HS-27A (cell line): ENCODE measurements around the gene RPL10A.

Experiments used
- DNase-seq: peaks from one replicate; pipeline ENCODE4 v3.0.0-alpha.2; 2012; ENCODE audit warnings: low read depth, missing footprints

RPL10A gene

DNA sequence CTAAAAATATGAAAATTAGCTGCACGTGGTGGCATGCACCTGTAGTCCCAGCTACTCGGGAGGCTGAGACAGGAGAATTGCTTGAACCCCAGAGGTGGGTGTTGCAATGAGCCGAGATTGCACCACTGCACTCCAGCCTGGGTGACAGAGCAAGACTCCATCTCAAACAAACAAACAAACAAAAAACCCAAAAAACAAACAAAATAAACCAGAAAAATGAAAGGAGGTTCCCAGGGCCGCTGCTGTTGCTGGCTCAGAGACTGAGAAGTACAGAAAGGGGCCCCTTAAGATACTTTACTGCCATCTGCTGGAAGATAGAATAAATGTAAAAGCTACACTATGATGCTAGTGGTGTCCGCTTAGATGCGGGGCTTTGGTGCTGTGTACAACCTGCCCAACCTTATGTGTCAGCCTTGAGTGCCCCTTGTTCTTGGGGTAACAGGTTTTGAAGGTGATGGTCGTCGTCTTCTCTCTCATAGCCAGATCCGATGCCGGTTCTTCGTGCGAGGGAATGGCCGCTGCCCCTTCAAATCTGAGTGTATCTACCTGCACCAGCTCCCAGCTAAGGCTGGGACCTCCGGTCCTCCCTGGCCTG, 18.8 kb upstream of the RPL10A start:
- no peak for DNase-seq

DNA sequence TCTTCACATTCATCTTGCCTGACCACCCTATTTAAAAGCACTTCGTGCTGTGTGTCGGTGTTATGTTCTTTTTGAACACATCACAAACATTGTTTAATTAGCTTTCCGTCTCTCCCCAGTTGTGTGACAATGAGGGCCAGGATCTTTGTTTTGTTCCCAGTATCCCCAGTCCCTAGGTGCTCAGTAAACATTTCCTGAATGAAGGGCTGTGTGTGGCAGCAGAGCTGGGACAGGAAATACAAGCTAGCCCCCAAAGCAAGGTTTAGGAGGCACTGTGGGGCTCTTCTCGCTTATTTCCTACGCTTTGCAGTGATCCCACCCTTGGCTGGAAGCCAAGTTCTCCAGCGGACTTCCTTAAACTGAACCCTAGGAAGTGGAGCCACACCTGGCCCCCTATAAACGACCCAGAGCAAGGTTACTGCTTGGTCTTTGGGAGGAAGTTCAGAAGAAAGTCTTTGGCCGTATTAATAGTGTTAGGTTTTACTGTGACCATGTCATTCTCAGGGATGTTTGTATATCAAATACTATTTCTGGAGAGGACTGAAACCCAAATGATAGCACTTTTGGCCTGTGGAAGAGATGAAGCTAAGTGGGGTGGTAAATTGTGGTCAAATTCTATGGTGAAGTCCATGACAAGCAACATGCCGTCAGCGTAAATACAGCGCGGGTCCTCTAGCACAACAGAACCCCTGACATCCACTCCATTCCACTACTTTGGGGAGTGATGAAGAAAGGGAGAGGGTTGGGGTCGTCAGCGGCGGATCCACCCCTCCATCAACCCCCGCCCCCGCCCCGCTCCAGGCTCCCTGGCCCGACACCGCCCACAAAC, 16.6 kb upstream of the RPL10A start:
- DNase-seq, result no peak

DNA sequence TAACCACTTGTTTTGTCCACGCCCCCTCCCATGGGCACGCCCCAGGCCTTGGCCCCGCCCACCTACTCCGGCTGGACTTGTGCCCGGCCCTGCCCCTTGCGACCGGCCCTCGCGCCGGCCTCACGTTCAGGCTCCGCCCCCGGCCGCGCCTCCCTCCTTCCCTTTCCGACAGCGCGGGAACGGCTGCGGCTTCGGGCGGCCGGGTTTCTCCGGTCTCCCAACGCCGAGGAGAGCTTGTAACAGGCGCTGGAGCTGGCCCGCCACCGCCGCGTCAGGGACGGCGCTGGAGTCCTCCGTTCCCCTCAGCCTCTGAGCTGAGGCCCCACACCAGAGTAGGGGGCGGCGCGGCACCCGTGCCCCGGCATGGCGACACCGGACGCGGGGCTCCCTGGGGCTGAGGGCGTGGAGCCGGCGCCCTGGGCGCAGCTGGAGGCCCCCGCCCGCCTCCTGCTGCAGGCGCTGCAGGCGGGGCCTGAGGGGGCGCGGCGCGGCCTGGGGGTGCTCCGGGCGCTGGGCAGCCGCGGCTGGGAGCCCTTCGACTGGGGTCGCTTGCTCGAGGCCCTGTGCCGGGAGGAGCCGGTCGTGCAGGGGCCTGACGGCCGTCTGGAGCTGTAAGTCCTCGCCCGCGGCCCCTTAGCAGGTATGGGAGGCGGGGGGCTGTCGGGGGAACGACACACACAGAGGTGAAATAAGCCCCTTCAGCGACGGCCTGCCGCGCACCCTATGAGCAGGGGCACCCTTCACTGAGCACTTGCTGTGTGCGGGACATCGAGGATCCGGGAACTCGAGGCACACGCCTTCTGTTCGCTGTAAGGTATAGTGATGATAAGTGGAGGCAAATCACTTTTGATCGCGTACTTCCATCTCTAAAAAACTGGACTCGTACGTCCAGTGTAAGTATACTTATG, 15.8 kb upstream of the RPL10A start, which contains the start of gene FANCE:
TSS of gene FANCE (plus strand) at position 156 of the 908 bp plus-strand sequence. CDS start at position 364, 208 bp downstream.
- peak; percentile 78 for DNase-seq

DNA sequence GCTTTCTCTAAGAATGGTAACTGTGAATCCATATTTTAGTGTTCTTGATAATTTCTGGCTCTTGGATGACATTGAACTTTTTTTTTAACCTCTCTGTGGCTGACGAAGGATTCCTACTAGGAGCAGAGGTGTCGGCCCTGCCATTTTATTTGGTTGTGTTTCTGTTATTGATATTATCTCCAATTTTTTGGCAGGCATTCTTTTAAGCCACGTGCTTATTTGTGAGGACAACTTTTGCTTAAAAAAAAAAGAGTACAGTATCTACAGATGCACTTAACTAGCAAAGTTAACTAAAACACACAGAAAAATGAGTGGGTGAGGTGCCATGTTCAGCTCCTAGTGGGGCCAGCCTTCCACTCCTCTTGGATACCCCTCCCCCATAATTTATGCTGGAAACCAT, 15.0 kb upstream of the RPL10A start:
- DNase-seq, result no peak

DNA sequence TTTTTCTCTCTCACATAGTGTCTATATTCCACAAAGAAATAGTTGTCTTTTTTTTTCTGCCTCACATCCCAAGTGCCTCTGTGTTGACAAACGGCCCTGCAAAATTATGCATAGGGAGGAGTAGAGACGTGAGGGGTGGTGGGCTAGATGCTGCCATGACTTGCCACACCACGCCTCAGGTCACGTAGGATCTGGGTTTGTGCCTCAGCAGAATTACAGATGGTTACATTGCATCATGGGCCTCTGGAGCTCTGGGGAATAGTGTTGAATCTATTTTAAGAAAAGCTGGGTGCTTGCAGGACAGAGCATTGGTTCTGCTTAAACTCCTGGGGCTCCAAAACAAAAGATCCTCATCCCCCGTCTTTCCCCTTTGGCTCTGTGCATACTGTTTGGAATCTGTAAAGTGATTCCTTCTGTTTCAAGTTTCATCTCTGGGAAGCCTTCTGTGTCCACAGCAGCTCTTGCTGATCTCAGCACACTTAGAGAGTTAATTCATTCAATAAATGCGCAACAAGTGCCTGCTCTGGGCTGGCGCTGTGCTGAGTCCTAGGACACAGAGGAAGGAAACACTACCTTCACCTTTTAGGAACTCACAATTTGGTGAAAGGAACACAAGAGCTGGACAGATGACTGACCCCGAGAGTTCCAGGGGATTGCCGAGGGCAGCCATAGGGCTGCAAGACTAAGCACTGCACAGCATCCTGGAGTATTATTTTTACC, 13.7 kb upstream of the RPL10A start:
- no peak for DNase-seq

DNA sequence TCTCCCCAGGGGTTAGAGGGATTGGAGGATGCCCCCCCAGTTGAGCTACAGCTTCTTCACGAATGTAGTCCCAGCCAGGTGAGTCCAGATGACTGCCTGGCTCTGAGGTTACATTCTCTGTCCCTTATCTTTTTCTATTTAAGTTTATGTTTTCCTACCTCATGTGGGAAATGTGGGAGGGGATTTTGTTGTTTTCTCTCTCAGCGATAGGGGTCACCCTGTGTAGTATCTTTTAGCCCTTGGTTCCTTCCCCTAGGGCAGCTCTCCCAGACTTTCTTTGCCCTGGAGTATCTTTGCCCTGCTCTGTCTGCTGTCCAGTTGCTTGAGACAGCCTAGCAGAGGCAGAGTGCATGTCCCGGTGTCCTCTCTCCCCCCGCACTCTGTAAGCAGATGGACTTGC, 10.3 kb upstream of the RPL10A start:
- DNase-seq, result no peak

DNA sequence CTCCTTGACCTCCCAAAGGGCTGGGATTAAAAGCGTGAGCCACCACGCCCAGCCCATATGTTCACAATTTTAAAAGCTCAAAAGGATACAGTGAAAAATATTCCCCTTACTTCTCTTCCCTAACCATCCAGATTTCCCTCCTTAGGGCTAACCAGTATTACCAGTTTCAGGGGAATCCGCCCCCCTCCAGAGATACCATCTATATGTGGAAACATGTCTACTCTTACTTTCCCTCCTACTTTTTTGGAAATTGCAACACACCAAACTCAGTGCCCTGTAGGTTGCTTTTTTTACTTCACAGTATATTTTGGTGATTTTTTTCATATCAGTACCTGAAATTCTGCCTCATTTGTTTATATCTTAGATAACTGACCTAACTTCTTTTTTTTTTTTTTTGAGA, 6.9 kb upstream of the RPL10A start:
- no peak for DNase-seq

DNA sequence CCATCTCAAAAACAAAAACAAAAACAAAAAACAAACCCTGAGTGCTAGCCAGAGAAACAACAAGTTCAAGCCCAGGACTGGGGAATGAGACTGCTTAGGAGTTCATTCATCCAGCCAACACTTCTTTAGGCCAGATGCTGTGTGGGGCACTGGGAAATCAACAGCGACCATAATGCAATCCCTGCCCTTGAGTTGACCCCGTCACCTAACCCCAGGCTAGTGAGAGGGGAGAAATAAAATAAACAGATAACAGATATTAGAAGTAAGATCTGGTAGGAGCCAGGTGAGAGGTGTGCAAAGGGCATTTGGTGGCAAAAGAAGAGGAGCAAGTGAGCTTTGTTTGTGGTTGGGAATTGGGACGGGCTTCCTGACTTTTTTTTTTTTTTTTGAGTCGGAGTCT, 4.9 kb upstream of the RPL10A start:
- no peak for DNase-seq

DNA sequence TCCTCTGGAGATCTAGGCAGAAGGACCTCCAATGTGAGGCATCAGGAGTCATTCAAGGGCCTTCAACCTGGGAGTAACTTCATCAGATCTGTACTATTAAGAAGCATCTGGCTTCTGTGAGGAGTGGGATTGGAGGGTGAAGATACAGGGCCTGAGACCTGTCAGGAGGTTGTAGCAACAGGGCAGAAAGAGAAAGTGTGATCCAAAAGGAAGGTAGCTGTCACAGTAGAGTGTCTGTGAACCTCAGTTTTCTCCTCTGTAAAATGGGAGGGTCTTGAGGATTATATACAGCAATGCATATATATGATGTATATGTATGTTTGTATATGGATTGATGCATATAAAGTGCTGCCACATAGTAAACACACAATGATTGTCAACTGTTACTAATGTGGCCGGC, 2.6 kb upstream of the RPL10A start:
- DNase-seq, result no peak

DNA sequence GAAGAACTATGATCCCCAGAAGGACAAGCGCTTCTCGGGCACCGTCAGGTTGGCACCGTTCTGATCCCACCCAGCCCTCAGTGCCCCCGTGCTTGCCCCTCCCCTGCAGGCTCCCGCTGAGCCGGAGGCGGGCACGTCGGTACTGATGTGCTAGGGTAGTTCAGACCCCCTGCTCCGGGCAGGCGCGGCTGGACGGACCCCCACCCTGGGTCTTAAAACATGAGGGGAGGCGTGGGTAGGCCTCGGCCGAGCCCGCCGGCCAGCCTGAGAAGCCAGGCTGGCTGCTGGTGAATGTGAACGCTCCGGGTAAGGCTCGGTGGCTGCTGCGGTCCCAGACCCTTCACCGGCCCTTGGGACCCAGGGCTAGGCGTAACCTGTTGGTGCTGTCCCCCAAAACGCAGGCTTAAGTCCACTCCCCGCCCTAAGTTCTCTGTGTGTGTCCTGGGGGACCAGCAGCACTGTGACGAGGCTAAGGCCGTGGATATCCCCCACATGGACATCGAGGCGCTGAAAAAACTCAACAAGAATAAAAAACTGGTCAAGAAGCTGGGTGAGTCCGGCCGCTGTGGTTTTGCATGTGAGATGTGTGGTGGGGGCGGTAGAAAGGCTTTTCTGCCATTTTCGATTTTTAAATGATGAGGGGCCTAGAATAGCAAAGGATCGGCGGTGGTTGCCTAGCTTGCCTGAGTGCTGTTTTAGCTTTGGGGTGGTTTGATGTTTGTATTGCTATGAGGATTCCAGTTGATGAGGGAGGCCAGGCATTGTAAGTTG, 964 bp downstream of the RPL10A start:
- no peak for DNase-seq

DNA sequence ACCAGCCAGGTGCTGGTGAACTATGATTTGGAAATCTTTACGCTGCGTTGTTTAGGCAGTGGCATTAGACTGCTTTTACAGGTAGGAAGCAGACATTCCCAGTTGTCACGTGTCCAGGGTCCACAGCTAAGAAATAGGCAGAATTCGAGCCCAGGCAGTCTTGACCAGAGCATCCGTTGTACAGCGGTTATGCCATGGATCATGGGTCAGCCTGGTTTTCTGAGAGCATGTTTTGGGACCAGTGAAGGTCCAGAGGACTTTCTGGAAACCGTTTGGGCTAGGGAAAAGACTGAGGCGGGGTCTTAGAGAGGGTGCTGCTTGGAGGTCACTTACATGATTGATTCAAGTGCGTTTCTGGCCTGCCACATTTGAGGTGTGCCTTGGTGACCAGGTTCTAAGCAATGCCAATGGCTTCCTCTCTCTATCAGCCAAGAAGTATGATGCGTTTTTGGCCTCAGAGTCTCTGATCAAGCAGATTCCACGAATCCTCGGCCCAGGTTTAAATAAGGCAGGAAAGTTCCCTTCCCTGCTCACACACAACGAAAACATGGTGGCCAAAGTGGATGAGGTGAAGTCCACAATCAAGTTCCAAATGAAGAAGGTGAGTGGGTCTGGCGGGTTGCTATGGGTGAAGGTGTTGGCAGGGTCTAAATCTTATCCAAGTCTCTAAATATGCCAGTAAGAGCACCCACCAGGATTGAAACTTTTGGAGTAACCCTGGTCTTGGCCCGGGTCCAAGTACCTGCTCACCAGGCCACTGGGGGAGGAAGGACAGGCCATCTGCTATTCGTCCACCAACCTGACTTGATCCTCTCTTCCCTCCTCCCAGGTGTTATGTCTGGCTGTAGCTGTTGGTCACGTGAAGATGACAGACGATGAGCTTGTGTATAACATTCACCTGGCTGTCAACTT, 1.8 kb downstream of the RPL10A start:
- no peak for DNase-seq

DNA sequence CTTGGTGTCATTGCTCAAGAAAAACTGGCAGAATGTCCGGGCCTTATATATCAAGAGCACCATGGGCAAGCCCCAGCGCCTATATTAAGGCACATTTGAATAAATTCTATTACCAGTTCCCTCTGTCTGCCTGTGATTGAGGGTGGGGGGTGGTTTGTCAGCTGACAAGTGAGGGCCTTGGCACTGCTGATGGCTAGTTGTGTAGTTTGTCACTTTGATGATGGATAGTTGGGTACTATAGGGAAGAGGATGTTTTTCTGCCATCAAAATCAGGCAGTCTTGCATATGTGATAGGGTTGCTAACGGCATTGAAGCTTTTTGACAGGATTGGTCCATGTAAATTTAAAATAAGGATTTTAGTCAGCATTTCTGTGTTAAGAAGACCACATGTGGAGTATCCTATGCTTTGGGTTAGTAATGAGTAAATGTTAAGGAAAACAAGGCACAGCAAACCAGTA, 2.5 kb downstream of the RPL10A start:
- no peak for DNase-seq

DNA sequence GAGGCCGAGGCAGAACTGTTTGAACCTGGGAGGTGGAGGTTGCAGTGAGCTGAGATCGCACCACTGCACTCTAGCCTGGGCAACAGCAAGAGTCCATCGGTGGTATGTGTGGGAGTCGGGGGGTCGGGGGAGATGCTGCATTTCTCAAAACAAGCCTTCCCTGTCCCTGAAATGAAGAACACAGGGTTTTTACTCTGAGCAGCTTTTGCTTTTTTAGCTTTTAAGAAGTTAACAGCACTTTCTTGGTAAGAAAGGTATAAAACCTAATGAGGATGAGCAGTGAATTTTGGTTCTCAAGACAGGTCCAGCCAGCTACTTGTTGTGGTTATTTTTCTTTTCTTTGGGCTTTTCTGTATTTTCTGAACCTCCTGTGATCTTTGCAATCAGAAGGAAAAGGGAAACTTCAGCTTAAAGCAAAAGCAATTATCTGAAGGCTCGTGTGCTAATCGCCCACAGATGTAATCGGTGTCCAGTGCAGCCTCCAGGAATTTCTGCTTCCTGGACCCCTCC, 3.7 kb downstream of the RPL10A start:
- no peak for DNase-seq

DNA sequence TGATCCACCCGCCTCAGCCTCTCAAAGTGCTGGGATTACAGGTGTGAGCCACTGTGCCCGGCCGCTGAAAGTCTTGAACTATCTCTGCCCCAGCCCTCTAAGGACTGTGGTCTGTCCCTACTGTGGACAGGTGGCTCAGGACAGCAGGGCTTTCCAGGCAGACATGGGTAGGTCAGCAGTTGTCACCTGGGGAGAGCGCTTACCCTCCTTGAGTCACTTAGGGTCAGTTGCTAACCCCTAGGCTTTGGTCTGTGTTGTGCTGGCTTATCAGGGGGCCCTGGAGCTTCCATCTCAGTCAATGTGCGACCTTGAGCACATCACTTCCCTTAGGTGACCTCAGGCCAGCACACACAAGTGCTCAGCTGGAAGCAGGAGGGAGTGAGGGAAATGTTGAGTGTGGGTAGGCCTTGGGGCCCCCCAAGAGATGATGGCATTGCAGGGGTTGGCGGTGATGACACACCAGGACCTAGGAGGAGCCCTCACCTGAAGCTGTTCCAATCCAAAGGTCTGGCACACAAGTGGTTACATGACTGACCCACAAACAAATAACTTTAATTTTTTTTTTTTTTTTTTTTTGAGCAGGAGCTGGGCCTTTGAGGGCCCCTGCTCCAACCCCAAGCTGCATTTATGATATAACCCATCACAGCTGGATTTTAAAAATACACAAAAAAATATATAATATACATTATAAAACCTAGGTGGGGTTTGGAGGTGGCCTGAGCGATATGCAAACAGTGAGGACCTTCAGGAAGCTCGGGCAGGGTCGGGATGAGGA, 5.1 kb downstream of the RPL10A start:
- no peak for DNase-seq

DNA sequence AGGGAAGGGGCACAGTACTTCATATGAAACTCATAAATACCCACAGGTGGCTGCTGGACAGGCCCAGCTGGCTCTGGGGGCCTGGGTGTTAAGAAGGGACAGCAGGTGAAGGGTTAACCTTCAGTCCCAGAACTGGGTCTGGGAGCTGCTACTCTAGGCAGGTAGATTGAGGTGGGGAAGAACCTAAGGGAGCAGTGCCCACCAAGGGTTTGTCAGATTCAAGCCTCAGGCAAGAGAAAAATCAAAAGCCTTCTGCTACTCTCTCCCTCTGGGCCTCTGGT, 5.6 kb downstream of the RPL10A start:
- no peak for DNase-seq

DNA sequence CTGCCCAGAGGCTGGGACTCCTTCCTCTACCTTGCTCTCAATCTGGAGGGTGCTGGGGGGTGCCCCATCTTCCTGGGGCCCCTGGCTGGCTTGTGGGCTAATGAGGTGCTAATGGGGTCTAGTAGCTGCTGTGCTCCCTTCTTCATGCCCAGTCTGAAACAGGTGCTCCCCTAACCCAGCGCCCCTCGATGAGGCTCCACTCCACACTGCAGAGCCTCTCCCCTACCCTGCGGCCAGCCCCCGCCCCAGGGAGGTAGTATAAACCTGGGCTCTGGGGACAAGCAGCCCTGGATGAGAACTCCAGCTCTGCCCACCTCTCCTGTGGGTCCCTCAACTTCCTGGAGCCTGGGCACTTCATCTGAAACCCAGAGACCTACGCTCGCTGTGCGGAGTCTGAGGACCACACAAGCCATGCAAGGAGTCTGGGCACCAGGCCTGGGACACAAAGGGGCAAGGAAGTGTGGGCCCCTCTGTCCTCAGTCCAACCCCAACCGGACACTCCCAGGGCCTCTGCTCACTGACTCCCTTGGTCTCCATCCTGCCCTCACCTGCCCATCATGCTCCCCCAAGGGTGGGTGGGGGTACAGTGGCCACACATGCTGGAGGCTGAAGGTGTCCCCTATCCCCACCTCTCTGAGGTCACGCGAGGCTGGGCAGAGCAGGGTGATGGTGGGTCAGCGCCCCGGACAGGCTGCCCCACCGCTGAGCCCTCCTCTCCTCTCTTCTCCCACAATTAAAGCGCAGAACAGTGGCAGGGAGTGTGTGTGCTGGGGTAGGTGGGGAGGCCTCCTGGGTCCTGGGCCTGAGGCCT, 6.1 kb downstream of the RPL10A start:
- DNase-seq, result no peak

DNA sequence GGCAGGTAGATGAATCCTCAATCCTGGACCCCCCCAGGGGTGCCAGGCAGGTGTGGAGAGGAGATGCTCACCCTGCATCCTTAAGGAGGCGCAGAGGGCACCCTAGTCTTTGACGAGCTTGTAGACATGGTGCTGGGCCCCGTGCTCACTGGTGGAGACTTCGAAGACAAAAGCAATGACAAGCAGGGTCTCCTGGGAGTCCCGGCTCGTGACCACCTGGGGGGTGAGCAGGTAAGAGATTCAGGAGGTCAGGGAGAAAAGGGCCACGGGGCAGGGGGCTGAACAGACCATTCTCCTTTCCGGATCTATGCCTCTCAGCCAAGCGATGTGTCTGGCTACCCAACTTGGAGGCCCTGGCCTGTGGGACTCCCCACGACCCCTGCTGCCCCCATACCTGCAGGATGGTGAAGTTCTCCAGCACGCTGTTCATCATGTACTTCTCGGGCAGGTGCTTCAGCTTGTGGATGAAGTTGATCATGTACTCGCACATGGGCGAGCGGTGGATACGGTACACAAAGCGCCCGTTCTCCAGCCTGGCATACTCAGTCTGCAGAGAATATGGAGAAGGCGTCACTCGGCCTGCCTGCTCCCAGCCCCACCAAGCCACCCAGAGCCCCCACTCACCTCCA, 6.9 kb downstream of the RPL10A start:
- DNase-seq, result no peak

DNA sequence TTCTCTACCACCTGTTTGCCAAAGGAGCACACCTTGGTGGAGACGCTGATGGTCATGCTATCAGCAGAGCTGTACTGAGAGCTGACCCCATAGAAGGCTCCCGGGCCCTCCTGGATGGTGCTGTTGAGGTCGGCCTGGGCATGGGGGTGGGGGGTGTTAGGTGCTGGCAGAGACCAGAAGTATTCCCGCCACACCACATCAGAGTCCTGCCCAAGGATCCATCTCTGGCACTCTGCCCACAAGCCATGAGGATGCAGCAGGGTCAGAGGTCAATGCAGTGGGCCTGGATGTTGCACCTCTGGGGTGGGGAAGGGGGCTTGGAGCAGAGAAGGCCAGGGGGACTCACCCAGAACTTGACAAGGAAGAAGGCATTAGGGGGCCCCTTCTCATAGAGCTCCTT, 7.4 kb downstream of the RPL10A start:
- DNase-seq, result no peak
